ENCODE results near the gene LCE1E. TPM values are rescaled to one million over a fixed set of nuclear protein-coding genes. Genes with fewer than 3 reads are reported as not detected.

Gene LCE1E
- polyA plus RNA-seq, 2 of the 4 experiments (the other 2 are of a cell fraction) = not detected

DNA sequence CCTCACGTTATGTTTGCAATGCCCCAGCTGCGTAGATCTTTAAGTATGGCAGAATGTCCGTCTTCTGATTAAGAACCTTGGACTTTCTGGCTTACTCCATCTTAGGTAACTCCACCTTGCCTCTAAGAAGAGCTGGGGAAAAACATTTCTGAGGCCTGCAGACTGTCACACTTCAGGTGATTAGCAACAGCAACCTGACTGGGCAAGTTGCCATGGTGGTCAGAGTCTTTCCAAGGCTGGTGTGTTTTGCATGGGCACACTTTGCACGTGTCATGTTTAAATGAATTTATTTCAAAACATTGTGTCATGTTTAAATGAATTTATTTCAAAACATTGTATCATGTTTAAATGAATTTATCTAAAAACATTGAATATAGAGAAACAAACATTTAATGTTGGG lies 27.4 kb upstream of the LCE1E start:
- Histone ChIP-seq H3K9me3 (no peaks in the 10 kb centered on the region), H3K4me1 (no peaks in the 10 kb centered on the region), H3K4me3 (no peak overlapping the region), H3K4me2 (no peak overlapping the region), H3K27ac (no peak overlapping the region)
- FAIRE-seq (no peak), ATAC-seq (no peak), DNase-seq (ENCODE audit: low read depth in 1 of 2, low spot score in 1 of 2) (no peak)
- 38% methylated on average over 4 of the region's 4 CpGs for WGBS (ENCODE audit: missing lambda C conversion rate)
- ChIA-PET POLR2A (no interaction called here), CTCF (interaction anchor here (1.3 kb wide), 1 partner anchor 112 kb away, joined by 3 read pairs; no protein-coding TSS in a partner anchor)
- TF ChIP-seq CEBPB (IDR thresholded peaks at IDR 0.05) (no peak), SREBF2 (IDR thresholded peaks at IDR 0.05) (no peak), KDM1A (IDR thresholded peaks at IDR 0.05; ENCODE audit: low read depth) (no peak), RFX5 (IDR thresholded peaks at IDR 0.05) (no peak)

DNA sequence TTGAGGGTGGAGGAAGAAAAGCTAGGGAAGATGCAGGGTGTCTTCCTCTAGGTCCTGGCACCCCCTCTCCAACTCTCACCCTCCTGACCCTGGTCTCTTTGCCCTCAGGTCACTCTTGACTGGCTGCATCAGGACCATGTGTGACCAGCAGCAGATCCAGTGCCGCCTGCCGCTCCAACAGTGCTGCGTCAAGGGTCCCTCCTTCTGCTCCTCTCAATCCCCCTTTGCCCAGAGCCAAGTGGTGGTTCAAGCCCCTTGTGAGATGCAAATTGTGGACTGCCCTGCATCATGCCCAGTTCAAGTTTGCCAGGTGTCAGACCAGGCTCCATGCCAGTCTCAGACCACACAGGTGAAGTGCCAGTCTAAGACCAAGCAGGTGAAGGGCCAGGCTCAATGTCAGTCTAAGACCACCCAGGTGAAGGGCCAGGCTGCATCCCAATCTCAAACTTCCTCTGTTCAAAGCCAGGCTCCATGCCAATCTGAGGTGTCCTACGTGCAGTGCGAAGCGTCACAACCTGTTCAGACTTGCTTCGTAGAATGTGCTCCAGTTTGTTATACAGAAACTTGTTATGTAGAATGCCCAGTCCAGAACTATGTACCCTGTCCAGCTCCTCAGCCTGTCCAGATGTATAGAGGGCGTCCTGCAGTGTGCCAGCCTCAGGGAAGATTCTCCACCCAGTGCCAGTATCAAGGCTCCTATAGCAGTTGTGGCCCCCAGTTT lies 26.4 kb upstream of the LCE1E start:
- Histone ChIP-seq H3K27ac (no peak overlapping the region), H3K4me1 (no peaks in the 10 kb centered on the region), H3K4me2 (no peak overlapping the region), H3K4me3 (no peak overlapping the region), H3K9me3 (no peaks in the 10 kb centered on the region)
- POLR2A ChIA-PET = no interaction called here
- ATAC-seq = no peak
- TF ChIP-seq ZSCAN20 (CRISPR knock-in tag; IDR thresholded peaks at IDR 0.05) (no peak), RCOR1 (IDR thresholded peaks at IDR 0.05; ENCODE audit: low read depth, low read length) (no peak), RARB (CRISPR knock-in tag; IDR thresholded peaks at IDR 0.05) (no peak), JUN (IDR thresholded peaks at IDR 0.05) (no peak), POLR2A (IDR thresholded peaks at IDR 0.05; ENCODE audit: low read length) (no peak), FOSB (CRISPR knock-in tag; IDR thresholded peaks at IDR 0.05) (no peak), SREBF2 (IDR thresholded peaks at IDR 0.05) (no peak), HOXA7 (CRISPR knock-in tag; IDR thresholded peaks at IDR 0.05) (no peak)
- TF ChIP-seq, protein P1, sequence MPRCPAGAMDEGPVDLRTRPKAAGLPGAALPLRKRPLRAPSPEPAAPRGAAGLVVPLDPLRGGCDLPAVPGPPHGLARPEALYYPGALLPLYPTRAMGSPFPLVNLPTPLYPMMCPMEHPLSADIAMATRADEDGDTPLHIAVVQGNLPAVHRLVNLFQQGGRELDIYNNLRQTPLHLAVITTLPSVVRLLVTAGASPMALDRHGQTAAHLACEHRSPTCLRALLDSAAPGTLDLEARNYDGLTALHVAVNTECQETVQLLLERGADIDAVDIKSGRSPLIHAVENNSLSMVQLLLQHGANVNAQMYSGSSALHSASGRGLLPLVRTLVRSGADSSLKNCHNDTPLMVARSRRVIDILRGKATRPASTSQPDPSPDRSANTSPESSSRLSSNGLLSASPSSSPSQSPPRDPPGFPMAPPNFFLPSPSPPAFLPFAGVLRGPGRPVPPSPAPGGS (IDR thresholded peaks at IDR 0.05) = no peak
- CTCF ChIA-PET = interaction anchor here (1.2 to 1.3 kb wide), 2 partner anchors 111 to 166 kb away, joined by 3 read pairs; no protein-coding TSS in a partner anchor
- 60% methylated on average over 7 of the region's 8 CpGs for WGBS (ENCODE audit: missing lambda C conversion rate)
- no peak for DNase-seq (ENCODE audit: low read depth in 1 of 2, low spot score in 1 of 2)
- FAIRE-seq = no peak

DNA sequence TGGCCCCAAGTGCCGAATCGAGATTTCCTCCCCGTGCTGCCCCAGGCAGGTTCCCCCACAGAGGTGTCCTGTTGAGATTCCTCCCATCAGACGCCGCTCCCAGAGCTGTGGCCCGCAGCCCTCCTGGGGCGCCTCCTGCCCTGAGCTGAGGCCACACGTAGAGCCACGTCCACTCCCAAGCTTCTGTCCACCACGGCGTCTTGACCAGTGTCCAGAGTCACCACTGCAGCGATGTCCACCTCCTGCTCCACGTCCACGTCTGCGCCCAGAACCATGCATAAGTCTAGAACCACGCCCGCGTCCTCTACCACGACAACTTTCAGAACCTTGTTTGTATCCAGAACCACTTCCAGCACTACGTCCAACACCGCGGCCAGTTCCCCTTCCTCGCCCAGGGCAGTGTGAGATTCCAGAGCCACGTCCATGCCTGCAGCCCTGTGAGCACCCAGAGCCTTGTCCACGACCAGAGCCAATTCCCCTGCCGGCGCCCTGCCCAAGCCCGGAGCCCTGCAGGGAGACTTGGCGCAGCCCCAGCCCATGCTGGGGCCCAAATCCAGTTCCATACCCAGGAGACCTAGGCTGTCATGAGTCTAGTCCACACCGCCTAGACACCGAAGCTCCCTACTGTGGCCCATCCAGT lies 25.4 kb upstream of the LCE1E start:
- Histone ChIP-seq H3K4me3 (no peak overlapping the region), H3K4me1 (no peaks in the 10 kb centered on the region), H3K27ac (no peak overlapping the region), H3K9me3 (no peaks in the 10 kb centered on the region), H3K4me2 (no peak overlapping the region)
- TF ChIP-seq FOXS1 (CRISPR knock-in tag; IDR thresholded peaks at IDR 0.05) (no peak), MAFK (IDR thresholded peaks at IDR 0.05; ENCODE audit: partially characterized antibody) (no peak), HEYL (CRISPR knock-in tag; IDR thresholded peaks at IDR 0.05) (no peak), RFX5 (IDR thresholded peaks at IDR 0.05) (no peak), CBX8 (IDR thresholded peaks at IDR 0.05) (no peak), KDM5A (IDR thresholded peaks at IDR 0.05) (no peak), HOXB13 (CRISPR knock-in tag; IDR thresholded peaks at IDR 0.05; ENCODE audit: low read depth) (no peak), NFE2L2 (conservative IDR thresholded peaks at IDR 0.05; ENCODE audit: low read length) (no peak), RCOR1 (IDR thresholded peaks at IDR 0.05; ENCODE audit: low read depth, low read length) (no peak), ZC3H11A (IDR thresholded peaks at IDR 0.05) (no peak), CHD2 (IDR thresholded peaks at IDR 0.05; ENCODE audit: low read length, partially characterized antibody) (no peak), HOXB5 (CRISPR knock-in tag; IDR thresholded peaks at IDR 0.05) (no peak), CEBPB (IDR thresholded peaks at IDR 0.05) (no peak), EP300 (IDR thresholded peaks at IDR 0.05) (no peak), HOXA7 (CRISPR knock-in tag; IDR thresholded peaks at IDR 0.05) (no peak)
- TF ChIP-seq, protein P1 (IDR thresholded peaks at IDR 0.05) = no peak
- TF ChIP-seq, protein P2, sequence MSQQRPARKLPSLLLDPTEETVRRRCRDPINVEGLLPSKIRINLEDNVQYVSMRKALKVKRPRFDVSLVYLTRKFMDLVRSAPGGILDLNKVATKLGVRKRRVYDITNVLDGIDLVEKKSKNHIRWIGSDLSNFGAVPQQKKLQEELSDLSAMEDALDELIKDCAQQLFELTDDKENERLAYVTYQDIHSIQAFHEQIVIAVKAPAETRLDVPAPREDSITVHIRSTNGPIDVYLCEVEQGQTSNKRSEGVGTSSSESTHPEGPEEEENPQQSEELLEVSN (IDR thresholded peaks at IDR 0.05; ENCODE audit: borderline replicate concordance, low read depth) = no peak
- TF ChIP-seq, protein P3, sequence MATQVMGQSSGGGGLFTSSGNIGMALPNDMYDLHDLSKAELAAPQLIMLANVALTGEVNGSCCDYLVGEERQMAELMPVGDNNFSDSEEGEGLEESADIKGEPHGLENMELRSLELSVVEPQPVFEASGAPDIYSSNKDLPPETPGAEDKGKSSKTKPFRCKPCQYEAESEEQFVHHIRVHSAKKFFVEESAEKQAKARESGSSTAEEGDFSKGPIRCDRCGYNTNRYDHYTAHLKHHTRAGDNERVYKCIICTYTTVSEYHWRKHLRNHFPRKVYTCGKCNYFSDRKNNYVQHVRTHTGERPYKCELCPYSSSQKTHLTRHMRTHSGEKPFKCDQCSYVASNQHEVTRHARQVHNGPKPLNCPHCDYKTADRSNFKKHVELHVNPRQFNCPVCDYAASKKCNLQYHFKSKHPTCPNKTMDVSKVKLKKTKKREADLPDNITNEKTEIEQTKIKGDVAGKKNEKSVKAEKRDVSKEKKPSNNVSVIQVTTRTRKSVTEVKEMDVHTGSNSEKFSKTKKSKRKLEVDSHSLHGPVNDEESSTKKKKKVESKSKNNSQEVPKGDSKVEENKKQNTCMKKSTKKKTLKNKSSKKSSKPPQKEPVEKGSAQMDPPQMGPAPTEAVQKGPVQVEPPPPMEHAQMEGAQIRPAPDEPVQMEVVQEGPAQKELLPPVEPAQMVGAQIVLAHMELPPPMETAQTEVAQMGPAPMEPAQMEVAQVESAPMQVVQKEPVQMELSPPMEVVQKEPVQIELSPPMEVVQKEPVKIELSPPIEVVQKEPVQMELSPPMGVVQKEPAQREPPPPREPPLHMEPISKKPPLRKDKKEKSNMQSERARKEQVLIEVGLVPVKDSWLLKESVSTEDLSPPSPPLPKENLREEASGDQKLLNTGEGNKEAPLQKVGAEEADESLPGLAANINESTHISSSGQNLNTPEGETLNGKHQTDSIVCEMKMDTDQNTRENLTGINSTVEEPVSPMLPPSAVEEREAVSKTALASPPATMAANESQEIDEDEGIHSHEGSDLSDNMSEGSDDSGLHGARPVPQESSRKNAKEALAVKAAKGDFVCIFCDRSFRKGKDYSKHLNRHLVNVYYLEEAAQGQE (IDR thresholded peaks at IDR 0.05) = no peak
- TF ChIP-seq, protein P4, sequence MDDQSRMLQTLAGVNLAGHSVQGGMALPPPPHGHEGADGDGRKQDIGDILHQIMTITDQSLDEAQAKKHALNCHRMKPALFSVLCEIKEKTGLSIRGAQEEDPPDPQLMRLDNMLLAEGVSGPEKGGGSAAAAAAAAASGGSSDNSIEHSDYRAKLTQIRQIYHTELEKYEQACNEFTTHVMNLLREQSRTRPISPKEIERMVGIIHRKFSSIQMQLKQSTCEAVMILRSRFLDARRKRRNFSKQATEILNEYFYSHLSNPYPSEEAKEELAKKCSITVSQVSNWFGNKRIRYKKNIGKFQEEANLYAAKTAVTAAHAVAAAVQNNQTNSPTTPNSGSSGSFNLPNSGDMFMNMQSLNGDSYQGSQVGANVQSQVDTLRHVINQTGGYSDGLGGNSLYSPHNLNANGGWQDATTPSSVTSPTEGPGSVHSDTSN (IDR thresholded peaks at IDR 0.05) = no peak
- CTCF ChIA-PET = interaction anchor here (1.2 kb wide), 1 partner anchor 165 kb away, joined by 3 read pairs; no protein-coding TSS in a partner anchor
- POLR2A ChIA-PET = no interaction called here
- WGBS (ENCODE audit: missing lambda C conversion rate) = 50% methylated on average over 29 of the region's 31 CpGs
- ATAC-seq (no peak), DNase-seq (ENCODE audit: low read depth in 1 of 2, low spot score in 1 of 2) (no peak), FAIRE-seq (no peak)
